LoVo (cell line): Measurements from ENCODE around the gene ICAM5.
"Not testable (repeated sequence)": the region's sequence is repeated elsewhere in the genome, so short reads cannot be mapped to it uniquely, and the experiment has no call there.

Experiments
- DNase-seq: peaks from one replicate; pipeline ENCODE4 v3.0.0-alpha.2; 2016; ENCODE audit warnings: low spot score

ICAM5 gene

DNA sequence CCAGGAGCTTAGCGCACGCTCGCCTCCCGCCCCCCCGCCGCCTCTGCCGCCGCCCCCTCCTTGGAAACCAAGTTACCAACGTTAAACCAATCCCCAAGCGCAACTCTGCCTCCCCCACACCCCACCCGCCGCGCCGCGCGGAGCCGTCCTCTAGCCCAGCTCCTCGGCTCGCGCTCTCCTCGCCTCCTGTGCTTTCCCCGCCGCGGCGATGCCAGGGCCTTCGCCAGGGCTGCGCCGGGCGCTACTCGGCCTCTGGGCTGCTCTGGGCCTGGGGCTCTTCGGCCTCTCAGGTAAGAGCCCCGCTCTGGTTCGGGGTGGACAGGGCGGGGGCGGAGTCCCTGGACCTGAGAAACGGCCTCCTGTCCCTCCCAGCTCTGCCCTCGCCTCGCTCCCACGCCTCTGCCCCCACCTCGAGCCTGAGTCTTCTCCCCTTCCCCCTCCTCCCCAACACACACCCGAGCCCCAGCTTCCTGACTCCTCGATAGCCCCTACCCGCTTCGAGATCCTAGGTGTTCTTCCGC, at the start of gene ICAM5:
TSS of gene ICAM5 (plus strand) at position 117 of the 521 bp plus-strand sequence. CDS start at position 209, 92 bp downstream.
- no peak for DNase-seq

DNA sequence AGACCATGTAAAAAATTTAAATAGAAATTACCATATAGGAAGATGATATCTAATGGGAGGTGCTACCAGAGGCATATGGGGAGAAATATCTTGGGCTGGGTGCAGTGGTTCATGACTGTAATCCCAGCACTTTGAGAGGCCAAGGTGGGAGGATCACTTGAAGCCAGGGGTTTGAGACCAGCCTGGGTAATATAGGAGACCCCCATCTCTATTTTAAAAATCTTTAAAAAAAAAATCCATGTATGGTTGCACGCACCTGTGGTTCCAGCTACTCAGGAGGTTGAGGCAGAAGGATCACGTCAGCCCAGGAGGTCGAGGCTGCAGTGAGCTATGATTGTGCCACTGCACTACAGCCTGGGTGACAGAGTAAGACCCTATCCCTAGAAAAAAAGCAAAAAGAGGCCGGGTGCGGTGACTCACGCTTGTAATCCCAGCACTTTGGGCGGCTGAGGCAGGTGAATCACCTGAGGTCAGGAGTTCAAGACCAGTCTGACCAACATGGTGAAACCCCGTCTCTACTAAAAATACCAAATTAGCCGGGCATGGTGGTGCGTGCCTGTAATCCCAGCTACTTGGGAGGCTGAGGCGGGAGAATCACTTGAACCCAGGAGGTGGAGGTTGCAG, 47.8 kb upstream of the ICAM5 start:
- DNase-seq = not testable (repeated sequence)

GRCh38 chr19:10243606-10244005, 46.1 kb upstream of the ICAM5 start:
- no peak for DNase-seq

GRCh38 chr19:10245189-10245939, 44.4 kb upstream of the ICAM5 start:
- no peak for DNase-seq

GRCh38 chr19:10246511-10246910, 43.2 kb upstream of the ICAM5 start:
- DNase-seq = no peak

- DNase-seq = peak; percentile 99
Observed at GRCh38 chr19:10251792-10252694, 37.7 kb upstream of the ICAM5 start, which contains the start of gene MRPL4. TSS of gene MRPL4 (plus strand) at chr19:10252214. CDS start at chr19:10252254, 40 bp downstream.

- no peak for DNase-seq
Observed at GRCh38 chr19:10252707-10253106, 37.0 kb upstream of the ICAM5 start.

DNA sequence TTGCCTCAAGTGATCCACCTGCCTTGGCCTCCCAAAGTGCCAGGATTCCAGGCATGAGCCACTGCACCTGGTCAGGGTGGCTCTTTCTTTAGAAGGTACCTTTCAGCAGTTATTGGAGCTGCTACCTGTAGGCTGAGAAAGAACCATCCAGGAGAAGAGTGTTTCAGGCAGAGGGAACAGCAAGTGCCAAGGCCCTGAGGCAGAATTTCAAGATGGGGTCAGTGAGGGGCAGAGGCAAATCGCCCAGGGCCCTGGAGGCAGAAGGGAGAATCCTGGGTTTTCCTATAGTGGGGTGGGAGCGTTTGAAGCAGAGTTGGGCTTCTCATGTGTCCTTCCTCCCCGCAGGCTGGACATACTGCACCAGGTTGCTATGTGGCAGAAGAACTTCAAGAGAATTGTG, 35.5 kb upstream of the ICAM5 start:
- DNase-seq = no peak

GRCh38 chr19:10255358-10255757, 34.4 kb upstream of the ICAM5 start:
- DNase-seq = no peak

- no peak for DNase-seq
Observed at GRCh38 chr19:10256551-10256950, 33.2 kb upstream of the ICAM5 start.

GRCh38 chr19:10256970-10257615, 32.7 kb upstream of the ICAM5 start:
- DNase-seq = no peak

GRCh38 chr19:10258080-10258710, 31.6 kb upstream of the ICAM5 start:
- no peak for DNase-seq

DNA sequence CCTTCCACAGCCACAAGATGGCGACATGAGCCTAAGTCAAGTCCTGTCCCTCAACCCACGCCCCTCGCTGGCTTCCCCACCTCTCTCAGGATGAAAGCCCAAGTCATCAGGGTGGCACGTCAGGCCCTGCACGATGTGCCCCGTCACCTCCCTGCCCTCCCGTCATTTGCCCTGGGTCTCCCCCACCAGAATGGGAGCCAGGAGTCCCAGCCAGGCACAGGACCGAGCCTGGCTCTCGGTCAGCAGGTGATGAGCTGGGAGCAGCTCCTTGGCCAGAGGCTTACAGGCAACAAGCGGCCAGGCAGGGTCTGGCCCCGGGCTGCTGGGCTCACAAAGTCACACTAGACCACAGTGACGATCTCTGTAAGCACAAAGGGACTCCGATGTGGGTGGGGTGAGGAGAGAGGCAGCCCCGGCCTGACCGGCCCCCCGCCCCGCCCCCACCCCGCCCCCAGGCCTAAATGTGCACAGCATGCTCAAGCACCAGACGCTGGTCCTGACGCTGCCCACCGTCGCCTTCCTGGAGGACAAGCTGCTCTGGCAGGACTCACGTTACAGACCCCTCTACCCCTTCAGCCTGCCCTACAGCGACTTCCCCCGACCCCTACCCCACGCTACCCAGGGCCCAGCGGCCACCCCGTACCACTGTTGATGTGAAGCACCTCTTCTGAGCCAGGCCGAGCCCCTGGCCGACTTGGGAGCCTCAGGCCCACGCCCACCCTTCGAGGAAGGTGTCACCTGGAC, 30.4 kb upstream of the ICAM5 start:
- peak; percentile 74 for DNase-seq

DNA sequence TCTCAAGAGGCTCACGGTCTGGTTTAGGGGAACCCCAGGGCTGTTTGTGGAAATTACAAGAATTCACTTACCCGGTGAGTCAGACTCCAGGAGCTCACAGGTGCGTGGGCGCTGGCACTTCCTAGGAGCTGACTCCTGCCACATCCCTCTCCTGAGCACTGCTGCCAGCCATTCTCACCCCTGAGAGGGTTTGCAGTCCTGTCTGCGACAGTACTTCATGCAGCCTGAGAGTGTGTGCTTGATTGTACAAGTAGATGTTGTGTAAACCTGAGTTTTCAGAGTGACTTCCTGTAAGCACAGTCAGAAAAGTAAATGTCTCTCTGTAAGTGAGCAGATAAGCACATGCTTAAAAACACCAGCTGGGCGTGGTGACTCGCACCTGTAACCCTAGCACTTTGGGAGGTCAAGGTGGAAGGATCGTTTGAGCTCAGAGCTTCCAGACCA, 29.6 kb upstream of the ICAM5 start:
- no peak for DNase-seq

GRCh38 chr19:10262771-10263170, 27.0 kb upstream of the ICAM5 start:
- no peak for DNase-seq

- DNase-seq = no peak
Observed at GRCh38 chr19:10266706-10267105, 23.0 kb upstream of the ICAM5 start.

DNA sequence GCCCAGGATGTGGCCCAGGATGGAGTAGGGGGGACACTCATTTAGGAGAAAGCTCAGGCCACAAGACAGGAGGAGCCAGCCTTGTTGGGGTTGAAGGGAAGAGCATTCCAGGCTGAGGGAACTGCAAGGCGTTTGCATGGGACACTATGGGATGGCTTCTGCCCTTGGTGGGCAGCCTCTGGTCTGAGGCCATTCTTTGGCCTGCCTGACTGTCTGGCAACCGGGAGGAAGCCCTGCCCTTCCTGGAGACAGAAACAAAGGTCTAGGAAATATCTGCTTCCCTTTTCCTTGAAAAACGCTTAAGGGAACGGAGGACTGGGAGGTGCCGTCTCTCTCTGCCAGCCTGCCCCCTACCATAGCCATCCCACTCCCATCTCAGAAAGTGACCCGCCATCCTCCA, 21.7 kb upstream of the ICAM5 start:
- DNase-seq = no peak

DNA sequence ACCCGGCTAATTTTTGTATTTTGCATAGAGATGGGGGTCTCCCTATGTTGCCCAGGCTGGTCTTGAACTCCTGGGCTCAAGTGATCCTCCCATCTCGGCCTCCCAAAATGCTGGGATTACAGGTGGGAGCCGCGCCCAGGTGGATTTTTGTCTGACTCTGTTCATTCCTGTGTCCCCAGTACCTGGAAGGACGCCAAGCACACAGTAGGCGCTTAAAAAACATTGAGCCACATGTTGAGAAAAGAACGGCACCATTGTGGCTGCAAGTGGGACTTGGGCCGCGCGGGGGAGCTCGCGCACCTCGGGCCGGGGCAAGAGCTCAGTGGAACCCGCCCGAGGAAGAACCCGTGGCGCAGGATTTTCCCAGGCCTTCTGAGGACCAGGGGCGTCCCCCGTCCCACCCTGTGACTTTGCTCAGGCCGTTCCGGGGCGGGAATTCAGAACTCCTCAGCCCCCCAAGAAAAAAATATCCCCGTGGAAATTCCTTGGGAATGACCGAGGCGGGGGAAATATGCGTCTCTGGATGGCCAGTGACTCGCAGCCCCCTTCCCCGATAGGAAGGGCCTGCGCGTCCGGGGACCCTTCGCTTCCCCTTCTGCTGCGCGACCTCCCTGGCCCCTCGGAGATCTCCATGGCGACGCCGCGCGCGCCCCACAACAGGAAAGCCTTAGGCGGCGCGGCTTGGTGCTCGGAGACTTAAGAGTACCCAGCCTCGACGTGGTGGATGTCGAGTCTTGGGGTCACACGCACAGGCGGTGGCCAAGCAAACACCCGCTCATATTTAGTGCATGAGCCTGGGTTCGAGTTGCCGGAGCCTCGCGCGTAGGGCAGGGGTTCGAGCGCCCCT, 20.2 kb upstream of the ICAM5 start:
- peak; percentile 76 for DNase-seq

GRCh38 chr19:10270180-10270615, 19.6 kb upstream of the ICAM5 start:
- DNase-seq = no peak
